Measurements from ENCODE around the gene TTC28.

DNA sequence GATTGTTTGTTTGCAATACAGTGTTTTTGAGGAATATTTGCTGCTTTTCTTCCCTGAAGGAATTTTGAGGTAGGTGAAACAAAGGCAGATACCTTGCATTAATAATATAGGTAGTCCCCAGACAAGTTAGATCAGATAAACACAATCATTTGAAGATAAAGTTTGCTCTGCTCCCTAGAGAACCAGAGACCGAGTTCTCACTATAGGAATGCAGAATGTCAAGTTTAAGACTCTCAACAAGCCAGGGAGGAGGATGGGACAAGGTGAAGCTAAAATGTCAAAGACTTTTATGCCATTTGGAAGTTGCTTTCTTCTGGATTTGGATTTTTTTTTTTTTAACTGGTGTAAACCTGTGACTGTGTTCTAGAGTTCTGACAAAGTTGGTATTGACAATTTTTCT lies 364.7 kb downstream of the TTC28 start:
- TF ChIP-seq, protein P1, sequence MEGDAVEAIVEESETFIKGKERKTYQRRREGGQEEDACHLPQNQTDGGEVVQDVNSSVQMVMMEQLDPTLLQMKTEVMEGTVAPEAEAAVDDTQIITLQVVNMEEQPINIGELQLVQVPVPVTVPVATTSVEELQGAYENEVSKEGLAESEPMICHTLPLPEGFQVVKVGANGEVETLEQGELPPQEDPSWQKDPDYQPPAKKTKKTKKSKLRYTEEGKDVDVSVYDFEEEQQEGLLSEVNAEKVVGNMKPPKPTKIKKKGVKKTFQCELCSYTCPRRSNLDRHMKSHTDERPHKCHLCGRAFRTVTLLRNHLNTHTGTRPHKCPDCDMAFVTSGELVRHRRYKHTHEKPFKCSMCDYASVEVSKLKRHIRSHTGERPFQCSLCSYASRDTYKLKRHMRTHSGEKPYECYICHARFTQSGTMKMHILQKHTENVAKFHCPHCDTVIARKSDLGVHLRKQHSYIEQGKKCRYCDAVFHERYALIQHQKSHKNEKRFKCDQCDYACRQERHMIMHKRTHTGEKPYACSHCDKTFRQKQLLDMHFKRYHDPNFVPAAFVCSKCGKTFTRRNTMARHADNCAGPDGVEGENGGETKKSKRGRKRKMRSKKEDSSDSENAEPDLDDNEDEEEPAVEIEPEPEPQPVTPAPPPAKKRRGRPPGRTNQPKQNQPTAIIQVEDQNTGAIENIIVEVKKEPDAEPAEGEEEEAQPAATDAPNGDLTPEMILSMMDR (IDR thresholded peaks at IDR 0.05): no peak
- no peak for TF ChIP-seq POLR2A (IDR thresholded peaks at IDR 0.05)
